ENCODE measurements around the gene PKIB.
"Not testable (repeated sequence)": the region's sequence is repeated elsewhere in the genome, so short reads cannot be mapped to it uniquely, and the experiment has no call there.

The PKIB gene

DNA sequence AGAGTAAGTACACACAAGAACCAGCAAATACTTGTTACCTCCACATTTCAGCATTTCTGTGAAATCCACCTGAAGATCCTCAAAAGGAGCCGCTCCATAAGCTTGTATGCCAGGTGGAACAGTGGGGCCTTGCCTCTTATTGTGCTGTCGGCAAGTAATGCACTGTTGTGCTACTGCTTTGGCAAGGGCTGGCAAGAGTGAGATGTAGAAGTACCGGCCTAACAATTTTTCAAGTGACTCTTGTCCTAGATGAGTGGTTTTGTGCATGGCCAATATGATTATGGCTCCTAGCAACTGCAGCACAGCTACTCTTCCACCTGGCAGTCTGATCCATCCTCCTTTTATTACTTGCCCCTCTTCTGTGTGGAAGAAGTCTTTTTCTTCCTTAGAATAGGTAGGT is 134.7 kb downstream of the PKIB start:
- H3K4me3 ChIP-seq (ENCODE audit: control insufficient read depth in 1 of 7, extremely low read depth in 1 of 7, insufficient read depth in 4 of 7, low read depth in 2 of 7, low read length in 6 of 7); POLR2A ChIA-PET; H3K27ac ChIP-seq (ENCODE audit: insufficient read depth in 1 of 2, low read depth in 1 of 2, low read length in 2 of 2, poor library complexity in 1 of 2, severe bottlenecking in 2 of 2); DNase-seq; H3K36me3 ChIP-seq (ENCODE audit: control insufficient read depth in 4 of 4, insufficient read depth in 4 of 4, low read length in 3 of 4); H3K9me3 ChIP-seq (ENCODE audit: control extremely low read depth in 1 of 5, control insufficient read depth in 4 of 5, insufficient read depth in 2 of 5, low read depth in 1 of 5, low read length in 4 of 5); H3K4me1 ChIP-seq (ENCODE audit: control extremely low read depth in 1 of 4, control insufficient read depth in 4 of 4, insufficient read depth in 4 of 4, low read length in 3 of 4); H3K27me3 ChIP-seq (replicated peaks in 2 of 5; ENCODE audit: control insufficient read depth in 4 of 5, insufficient read depth in 5 of 5, low read length in 4 of 5): not testable (repeated sequence)
- WGBS (ENCODE audit: insufficient coverage), result 100% methylated on average over 2 of the region's 3 CpGs
- CTCF ChIA-PET, result interaction anchor here (1.1 to 3.9 kb wide), 6 partner anchors 14 to 94 kb away, joined by 3 to 25 read pairs (median 7); no protein-coding TSS in a partner anchor

GRCh38 chr6:122746688-122747087 is 136.5 kb downstream of the PKIB start:
- ChIA-PET CTCF (interaction anchor here (1.8 to 3.9 kb wide), 4 partner anchors 16 to 92 kb away, joined by 6 to 25 read pairs (median 10); no protein-coding TSS in a partner anchor), POLR2A (no interaction called here)
- Histone ChIP-seq H3K4me1 (ENCODE audit: control extremely low read depth in 1 of 4, control insufficient read depth in 4 of 4, insufficient read depth in 4 of 4, low read length in 3 of 4) (peaks cover 0 to 7% (median 2%) of the 10 kb centered on the region in 4 experiments), H3K27ac (ENCODE audit: insufficient read depth in 1 of 2, low read depth in 1 of 2, low read length in 2 of 2, poor library complexity in 1 of 2, severe bottlenecking in 2 of 2) (no peak overlapping the region), H3K4me3 (ENCODE audit: control insufficient read depth in 1 of 7, extremely low read depth in 1 of 7, insufficient read depth in 4 of 7, low read depth in 2 of 7, low read length in 6 of 7) (no peak overlapping the region), H3K9me3 (ENCODE audit: control extremely low read depth in 1 of 5, control insufficient read depth in 4 of 5, insufficient read depth in 2 of 5, low read depth in 1 of 5, low read length in 4 of 5) (peaks cover 0 to 3% (median 0%) of the 10 kb centered on the region in 5 experiments), H3K36me3 (ENCODE audit: control insufficient read depth in 4 of 4, insufficient read depth in 4 of 4, low read length in 3 of 4) (no peaks in the 10 kb centered on the region), H3K27me3 (replicated peaks in 2 of 5; ENCODE audit: control insufficient read depth in 4 of 5, insufficient read depth in 5 of 5, low read length in 4 of 5) (no peaks in the 10 kb centered on the region)
- 93% methylated on average over 7 of the region's 9 CpGs for WGBS (ENCODE audit: insufficient coverage)
- DNase-seq, result no peak

DNA sequence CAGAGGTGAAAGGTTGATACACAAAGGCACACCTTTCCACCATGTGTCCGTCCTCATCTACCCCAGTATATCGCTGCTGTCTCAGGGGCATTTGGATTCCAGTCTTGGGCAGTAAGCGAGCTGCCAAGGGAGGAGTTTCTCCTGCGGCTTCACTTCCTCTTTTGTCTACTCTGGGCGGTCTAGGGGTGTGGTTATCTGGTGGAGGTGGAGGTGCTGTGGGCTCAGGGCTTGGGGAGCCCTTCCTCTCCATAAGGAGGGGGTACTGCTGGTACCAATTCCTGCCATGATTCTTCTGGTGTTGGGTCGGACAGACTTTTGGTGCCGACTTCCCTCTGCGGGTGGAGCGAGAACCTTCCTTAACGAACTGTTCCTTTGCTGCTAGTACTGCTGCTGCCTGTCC is 137.4 kb downstream of the PKIB start:
- WGBS (ENCODE audit: insufficient coverage), result 90% methylated on average over 7 of the region's 10 CpGs
- POLR2A ChIA-PET, result no interaction called here
- peak; percentile 30 to 77 (median 67) for DNase-seq
- no peak overlapping the region for H3K4me3 ChIP-seq (ENCODE audit: control insufficient read depth in 1 of 7, extremely low read depth in 1 of 7, insufficient read depth in 4 of 7, low read depth in 2 of 7, low read length in 6 of 7)
- peaks cover 0 to 3% (median 0%) of the 10 kb centered on the region in 5 experiments for H3K9me3 ChIP-seq (ENCODE audit: control extremely low read depth in 1 of 5, control insufficient read depth in 4 of 5, insufficient read depth in 2 of 5, low read depth in 1 of 5, low read length in 4 of 5)
- no peaks in the 10 kb centered on the region for H3K27me3 ChIP-seq (replicated peaks in 2 of 5; ENCODE audit: control insufficient read depth in 4 of 5, insufficient read depth in 5 of 5, low read length in 4 of 5)
- no peak overlapping the region for H3K27ac ChIP-seq (ENCODE audit: insufficient read depth in 1 of 2, low read depth in 1 of 2, low read length in 2 of 2, poor library complexity in 1 of 2, severe bottlenecking in 2 of 2)
- CTCF ChIA-PET, result interaction anchor here (1.1 kb wide), 1 partner anchor 16 kb away, joined by 4 read pairs; no protein-coding TSS in a partner anchor
- H3K4me1 ChIP-seq (ENCODE audit: control extremely low read depth in 1 of 4, control insufficient read depth in 4 of 4, insufficient read depth in 4 of 4, low read length in 3 of 4), result peaks cover 0 to 8% (median 4%) of the 10 kb centered on the region in 4 experiments
- H3K36me3 ChIP-seq (ENCODE audit: control insufficient read depth in 4 of 4, insufficient read depth in 4 of 4, low read length in 3 of 4), result no peaks in the 10 kb centered on the region

DNA sequence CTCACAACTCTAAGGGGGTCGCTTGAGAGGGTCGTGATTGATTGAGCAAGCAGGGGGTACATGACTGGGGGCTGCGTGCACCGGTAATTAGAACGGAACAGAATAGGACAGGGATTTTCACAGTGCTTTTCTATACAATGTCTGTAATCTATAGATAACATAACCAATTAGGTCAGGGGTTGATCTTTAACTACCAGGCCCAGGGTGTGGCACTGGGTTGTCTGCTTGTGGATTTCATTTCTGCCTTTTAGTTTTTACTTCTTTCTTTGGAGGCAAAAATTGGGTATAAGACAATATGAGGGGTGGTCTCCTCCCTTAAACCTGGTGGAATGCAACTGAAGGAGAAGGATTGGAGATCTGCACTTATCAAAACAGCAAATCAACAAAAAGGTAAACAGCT is 138.7 kb downstream of the PKIB start:
- POLR2A ChIA-PET, result not testable (repeated sequence)
- CTCF ChIA-PET, result interaction anchor here (0.9 to 1.2 kb wide), 3 partner anchors 15 to 89 kb away, joined by 3 to 4 read pairs (median 3); no protein-coding TSS in a partner anchor

GRCh38 chr6:122749451-122750050 is 139.3 kb downstream of the PKIB start:
- POLR2A ChIA-PET, result no interaction called here
- Histone ChIP-seq H3K4me1 (ENCODE audit: control extremely low read depth in 1 of 4, control insufficient read depth in 4 of 4, insufficient read depth in 4 of 4, low read length in 3 of 4) (peaks cover 0 to 8% (median 4%) of the 10 kb centered on the region in 4 experiments), H3K4me3 (ENCODE audit: control insufficient read depth in 1 of 7, extremely low read depth in 1 of 7, insufficient read depth in 4 of 7, low read depth in 2 of 7, low read length in 6 of 7) (no peak overlapping the region), H3K27me3 (replicated peaks in 2 of 5; ENCODE audit: control insufficient read depth in 4 of 5, insufficient read depth in 5 of 5, low read length in 4 of 5) (no peaks in the 10 kb centered on the region), H3K36me3 (ENCODE audit: control insufficient read depth in 4 of 4, insufficient read depth in 4 of 4, low read length in 3 of 4) (no peaks in the 10 kb centered on the region), H3K27ac (ENCODE audit: insufficient read depth in 1 of 2, low read depth in 1 of 2, low read length in 2 of 2, poor library complexity in 1 of 2, severe bottlenecking in 2 of 2) (no peak overlapping the region), H3K9me3 (ENCODE audit: control extremely low read depth in 1 of 5, control insufficient read depth in 4 of 5, insufficient read depth in 2 of 5, low read depth in 1 of 5, low read length in 4 of 5) (peaks cover 0 to 3% (median 0%) of the 10 kb centered on the region in 5 experiments)
- no peak for DNase-seq
- CTCF ChIA-PET, result interaction anchor here (0.9 to 2.2 kb wide), 4 partner anchors 16 to 89 kb away, joined by 3 to 5 read pairs (median 4); no protein-coding TSS in a partner anchor
- no CpG with 5 or more reads among the region's 4 CpGs for WGBS (ENCODE audit: insufficient coverage)

More for the DNA sequence above, 138.7 kb downstream of the PKIB start:
- not testable (repeated sequence) for DNase-seq; H3K36me3 ChIP-seq (ENCODE audit: control insufficient read depth in 4 of 4, insufficient read depth in 4 of 4, low read length in 3 of 4); H3K9me3 ChIP-seq (ENCODE audit: control extremely low read depth in 1 of 5, control insufficient read depth in 4 of 5, insufficient read depth in 2 of 5, low read depth in 1 of 5, low read length in 4 of 5); H3K27me3 ChIP-seq (replicated peaks in 2 of 5; ENCODE audit: control insufficient read depth in 4 of 5, insufficient read depth in 5 of 5, low read length in 4 of 5); H3K4me3 ChIP-seq (ENCODE audit: control insufficient read depth in 1 of 7, extremely low read depth in 1 of 7, insufficient read depth in 4 of 7, low read depth in 2 of 7, low read length in 6 of 7); H3K4me1 ChIP-seq (ENCODE audit: control extremely low read depth in 1 of 4, control insufficient read depth in 4 of 4, insufficient read depth in 4 of 4, low read length in 3 of 4); H3K27ac ChIP-seq (ENCODE audit: insufficient read depth in 1 of 2, low read depth in 1 of 2, low read length in 2 of 2, poor library complexity in 1 of 2, severe bottlenecking in 2 of 2)
- no CpG with 5 or more reads among the region's 5 CpGs for WGBS (ENCODE audit: insufficient coverage)

DNA sequence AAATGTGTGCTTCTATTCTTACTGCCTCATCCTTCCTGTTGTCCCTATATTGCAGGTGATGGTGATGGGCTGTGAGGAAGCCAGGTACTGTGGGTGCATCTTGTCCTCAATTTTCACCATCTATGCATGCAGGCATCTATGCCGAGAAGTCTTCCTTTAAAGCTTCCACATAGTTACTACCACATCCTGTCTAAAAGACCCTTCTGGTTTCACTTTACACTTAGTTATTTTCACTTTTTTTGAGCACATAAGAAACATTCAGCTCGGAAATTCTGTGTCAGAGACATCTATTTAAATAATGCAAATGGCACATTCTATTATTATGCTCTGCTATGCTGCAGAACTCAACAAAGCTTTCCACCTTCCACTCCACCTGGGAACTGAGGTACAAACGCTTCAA is 141.1 kb downstream of the PKIB start:
- ChIA-PET CTCF (interaction anchor here (0.6 to 2.2 kb wide), 7 partner anchors 13 to 87 kb away, joined by 3 to 7 read pairs (median 4); no protein-coding TSS in a partner anchor), POLR2A (no interaction called here)
- H3K36me3 ChIP-seq (ENCODE audit: control insufficient read depth in 4 of 4, insufficient read depth in 4 of 4, low read length in 3 of 4), result no peaks in the 10 kb centered on the region
- DNase-seq, result peak in 2 of 3 donors; percentile 51 to 58
- no peaks in the 10 kb centered on the region for H3K27me3 ChIP-seq (replicated peaks in 2 of 5; ENCODE audit: control insufficient read depth in 4 of 5, insufficient read depth in 5 of 5, low read length in 4 of 5)
- H3K9me3 ChIP-seq (ENCODE audit: control extremely low read depth in 1 of 5, control insufficient read depth in 4 of 5, insufficient read depth in 2 of 5, low read depth in 1 of 5, low read length in 4 of 5), result peaks cover 0 to 3% (median 0%) of the 10 kb centered on the region in 5 experiments
- no peak overlapping the region for H3K27ac ChIP-seq (ENCODE audit: insufficient read depth in 1 of 2, low read depth in 1 of 2, low read length in 2 of 2, poor library complexity in 1 of 2, severe bottlenecking in 2 of 2)
- 17% methylated on average over 3 of the region's 3 CpGs for WGBS (ENCODE audit: insufficient coverage)
- peak overlapping the region in 3 of 7 experiments; percentile 26 to 38 (median 26) for H3K4me3 ChIP-seq (ENCODE audit: control insufficient read depth in 1 of 7, extremely low read depth in 1 of 7, insufficient read depth in 4 of 7, low read depth in 2 of 7, low read length in 6 of 7)
- H3K4me1 ChIP-seq (ENCODE audit: control extremely low read depth in 1 of 4, control insufficient read depth in 4 of 4, insufficient read depth in 4 of 4, low read length in 3 of 4), result peaks cover 0 to 8% (median 4%) of the 10 kb centered on the region in 4 experiments

DNA sequence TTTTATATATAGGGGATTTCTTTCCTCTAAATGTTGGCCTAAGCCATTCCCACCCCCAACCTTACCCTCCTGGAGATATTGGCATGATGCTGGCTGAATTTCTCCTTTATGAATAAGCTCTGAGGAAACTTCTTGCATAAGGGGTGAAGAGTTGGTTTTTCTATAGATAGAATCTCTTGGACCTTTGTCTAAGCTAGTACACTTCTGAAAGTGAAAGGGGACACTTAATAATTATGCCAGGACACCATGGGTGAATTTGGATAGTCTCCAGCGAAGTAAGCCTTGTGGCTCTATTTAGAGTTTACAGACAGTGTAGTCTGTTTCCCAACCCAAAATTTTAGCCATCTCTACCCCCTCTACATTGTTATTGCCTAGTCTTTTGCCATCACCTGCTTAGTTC is 142.3 kb downstream of the PKIB start:
- H3K4me1 ChIP-seq (ENCODE audit: control extremely low read depth in 1 of 4, control insufficient read depth in 4 of 4, insufficient read depth in 4 of 4, low read length in 3 of 4), result peaks cover 0 to 8% (median 4%) of the 10 kb centered on the region in 4 experiments
- ChIA-PET CTCF (interaction anchor here (1.0 to 2.1 kb wide), 3 partner anchors 18 to 86 kb away, joined by 3 to 7 read pairs (median 4); no protein-coding TSS in a partner anchor), POLR2A (no interaction called here)
- no peak for DNase-seq
- H3K27me3 ChIP-seq (replicated peaks in 2 of 5; ENCODE audit: control insufficient read depth in 4 of 5, insufficient read depth in 5 of 5, low read length in 4 of 5), result no peaks in the 10 kb centered on the region
- WGBS (ENCODE audit: insufficient coverage), result no CpG with 5 or more reads among the region's 1 CpG
- no peaks in the 10 kb centered on the region for H3K36me3 ChIP-seq (ENCODE audit: control insufficient read depth in 4 of 4, insufficient read depth in 4 of 4, low read length in 3 of 4)
- H3K9me3 ChIP-seq (ENCODE audit: control extremely low read depth in 1 of 5, control insufficient read depth in 4 of 5, insufficient read depth in 2 of 5, low read depth in 1 of 5, low read length in 4 of 5), result peaks cover 0 to 3% (median 0%) of the 10 kb centered on the region in 5 experiments
- no peak overlapping the region for H3K4me3 ChIP-seq (ENCODE audit: control insufficient read depth in 1 of 7, extremely low read depth in 1 of 7, insufficient read depth in 4 of 7, low read depth in 2 of 7, low read length in 6 of 7)
- H3K27ac ChIP-seq (ENCODE audit: insufficient read depth in 1 of 2, low read depth in 1 of 2, low read length in 2 of 2, poor library complexity in 1 of 2, severe bottlenecking in 2 of 2), result no peak overlapping the region
